HCT116 (cell line): ENCODE data around the gene COL20A1. TPM values are rescaled to one million over a fixed set of nuclear protein-coding genes. Genes with fewer than 3 reads are reported as not detected.

Experiments used
- ATAC-seq: fragments of 200-7000 bp; cut with Tn5 transposase; 2 replicates; pipeline ENCODE4 v1.9.1; 2020; ENCODE audit warnings: mild to moderate bottlenecking, moderate library complexity
- BruUV-seq: library from RNA; stranded (reverse); fragments of 400-500 nt; replicated peaks from 2 replicates; lab custom pipeline; 2021; lab: Mats Ljungman, UMichigan
- CTCF ChIA-PET: fragments of 300-600 bp; sonication (Branson Sonifier 250); formaldehyde crosslinking; loops from one replicate; lab custom pipeline; 2021; ENCODE audit warnings: antibody characterized with exemption; lab: Charles Lee
- POLR2A ChIA-PET: fragments of 300-600, 350-600 bp; sonication (Branson Sonifier 250); formaldehyde crosslinking; loops from one replicate; lab custom pipeline; 2021; ENCODE audit warnings: antibody characterized with exemption; lab: Charles Lee
- RAD21 ChIA-PET, 2 experiments: fragments of 300-600 bp; sonication (Branson Sonifier 250); formaldehyde crosslinking; loops; one replicate each; lab custom pipeline; 2023; ENCODE audit warnings: low total read pairs in 2 of 2; ENCODE audit not compliant: uncharacterized antibody in 2 of 2, unreplicated experiment in 2 of 2, low non-redundant PET in 1 of 2; lab: Charles Lee
- DNase-seq: peaks from one replicate; pipeline ENCODE4 v3.0.0-alpha.2; 2010; ENCODE audit warnings: low read depth, low spot score
- H2AFZ ChIP-seq: fragments of 200-600 bp; shearing (Covaris generic), sonication (generic); 2 replicates; pipeline ENCODE4 v1.6.1; 2017; ENCODE audit warnings: low read depth, mixed run types, mixed read lengths, antibody characterized with exemption, low read length; ENCODE audit not compliant: poor library complexity, severe bottlenecking
- H3K27ac ChIP-seq: 2 replicates; pipeline ENCODE4 v1.5.1; 2012; ENCODE audit warnings: low read depth, low read length
- H3K27me3 ChIP-seq: fragments of 200-600 bp; sonication (generic); 2 replicates; pipeline ENCODE4 v1.6.1; 2016; ENCODE audit warnings: mixed run types, low read length, mixed read lengths; ENCODE audit not compliant: insufficient read depth
- H3K36me3 ChIP-seq, 2 experiments: fragments of 200-500 bp in 1 of 2; fragments of 200-600 bp in 1 of 2; sonication (Bioruptor generic) in 1 of 2; sonication (generic) in 1 of 2; 2 replicates each; pipeline versions ENCODE4 v1.5.1 to v1.6.1; 2014 to 2016; ENCODE audit warnings: low read length in 2 of 2, inconsistent platforms in 1 of 2, mixed read lengths in 1 of 2, mixed run types in 1 of 2; ENCODE audit not compliant: insufficient read depth in 2 of 2, control insufficient read depth in 1 of 2
- H3K4me1 ChIP-seq, 2 experiments: fragments of 200-600 bp in 1 of 2; sonication (generic) in 1 of 2; 2 replicates each; pipeline versions ENCODE4 v1.5.1 to v1.6.1; 2012 to 2017; ENCODE audit warnings: low read length in 2 of 2, inconsistent platforms in 1 of 2, mild to moderate bottlenecking in 1 of 2, mixed read lengths in 1 of 2, mixed run types in 1 of 2, moderate library complexity in 1 of 2; ENCODE audit not compliant: insufficient read depth in 2 of 2, control insufficient read depth in 1 of 2
- H3K4me2 ChIP-seq: fragments of 200-600 bp; sonication (generic); 2 replicates; pipeline ENCODE4 v1.6.1; 2017; ENCODE audit warnings: mixed run types, low read length, mixed read lengths
- H3K4me3 ChIP-seq, 2 experiments: fragments of 200-600 bp in 1 of 2; sonication (generic) in 1 of 2; replicated peaks in 1 of 2; 2 replicates each; pipeline ENCODE4 v1.5.1; 2011 to 2016; ENCODE audit warnings: low read length in 2 of 2, control low read depth in 1 of 2, low read depth in 1 of 2, mild to moderate bottlenecking in 1 of 2, mixed read lengths in 1 of 2, mixed run types in 1 of 2
- H3K79me2 ChIP-seq: fragments of 200-600 bp; sonication (generic); 2 replicates; pipeline ENCODE4 v1.6.1; 2017; ENCODE audit warnings: mild to moderate bottlenecking, mixed run types, low read length, moderate library complexity, mixed read lengths; ENCODE audit not compliant: insufficient read depth
- H3K9ac ChIP-seq: fragments of 200-600 bp; sonication (generic); 2 replicates; pipeline ENCODE4 v1.6.1; 2016; ENCODE audit warnings: low read length, mixed read lengths
- H3K9me2 ChIP-seq: fragments of 200-600 bp; sonication (generic), shearing (Covaris generic); 2 replicates; pipeline ENCODE4 v1.6.1; 2017; ENCODE audit warnings: mixed run types, mild to moderate bottlenecking, moderate library complexity; ENCODE audit not compliant: insufficient read depth
- H3K9me3 ChIP-seq, 2 experiments: fragments of 200-500 bp in 1 of 2; fragments of 200-600 bp in 1 of 2; sonication (Bioruptor generic) in 1 of 2; sonication (generic) in 1 of 2; 2 replicates each; pipeline ENCODE4 v1.6.1; 2014 to 2017; ENCODE audit warnings: low read length in 2 of 2, mixed read lengths in 2 of 2, inconsistent platforms in 1 of 2, low read depth in 1 of 2, mild to moderate bottlenecking in 1 of 2, mixed run types in 1 of 2, moderate library complexity in 1 of 2; ENCODE audit not compliant: control insufficient read depth in 1 of 2, insufficient read depth in 1 of 2
- H4K20me1 ChIP-seq: fragments of 200-600 bp; sonication (generic), shearing (Covaris generic); 2 replicates; pipeline ENCODE4 v1.6.1; 2017; ENCODE audit warnings: mixed run types, mild to moderate bottlenecking, moderate library complexity; ENCODE audit not compliant: insufficient read depth
- ATF3 ChIP-seq: IDR thresholded peaks from 2 replicates; pipeline ENCODE4 v1.6.1; 2012
- CBX3 ChIP-seq: IDR thresholded peaks from 2 replicates; pipeline ENCODE4 v1.6.1; 2012; ENCODE audit warnings: low read depth
- CEBPB ChIP-seq: IDR thresholded peaks from 2 replicates; pipeline ENCODE4 v1.6.1; 2012; ENCODE audit warnings: low read depth
- CTCF ChIP-seq, 3 experiments: fragments of 200-600 bp in 1 of 3; sonication (generic) in 1 of 3; IDR thresholded peaks in 2 of 3; conservative IDR thresholded peaks in 1 of 3; 2 replicates each; pipeline ENCODE4 v1.5.1; 2012 to 2017; ENCODE audit warnings: low read depth in 2 of 3, low read length in 2 of 3, antibody characterized with exemption in 1 of 3, borderline replicate concordance in 1 of 3, control low read depth in 1 of 3, mild to moderate bottlenecking in 1 of 3, mixed read lengths in 1 of 3, mixed run types in 1 of 3, moderate library complexity in 1 of 3; ENCODE audit not compliant: insufficient read depth in 1 of 3
- EGR1 ChIP-seq: IDR thresholded peaks from 2 replicates; pipeline ENCODE4 v1.6.1; 2012; ENCODE audit warnings: low read depth
- ELF1 ChIP-seq: IDR thresholded peaks from 2 replicates; pipeline ENCODE4 v1.6.1; 2012; ENCODE audit warnings: low read depth, borderline replicate concordance
- EZH2 ChIP-seq: fragments of 200-600 bp; sonication (generic); IDR thresholded peaks from 2 replicates; pipeline ENCODE4 v1.6.1; 2017; ENCODE audit warnings: antibody characterized with exemption, mixed run types
- EZH2phosphoT487 ChIP-seq: fragments of 200-600 bp; IDR thresholded peaks from 2 replicates; pipeline ENCODE4 v1.6.1; 2018; ENCODE audit warnings: antibody characterized with exemption, borderline replicate concordance
- FOSL1 ChIP-seq: IDR thresholded peaks from 2 replicates; pipeline ENCODE4 v1.6.1; 2012; ENCODE audit warnings: low read depth
- JUND ChIP-seq: IDR thresholded peaks from 2 replicates; pipeline ENCODE4 v1.6.1; 2012
- MAX ChIP-seq: IDR thresholded peaks from 2 replicates; pipeline ENCODE4 v1.6.1; 2012
- SIN3A ChIP-seq: IDR thresholded peaks from 2 replicates; pipeline ENCODE4 v1.6.1; 2012; ENCODE audit warnings: low read depth
- SP1 ChIP-seq: IDR thresholded peaks from 2 replicates; pipeline ENCODE4 v1.6.1; 2012; ENCODE audit warnings: low read depth
- YY1 ChIP-seq: IDR thresholded peaks from 2 replicates; pipeline ENCODE4 v1.6.1; 2011; ENCODE audit warnings: low read length, low read depth, moderate library complexity, mild to moderate bottlenecking; ENCODE audit not compliant: insufficient replicate concordance; ENCODE audit errors: extremely low read depth
- ZFX ChIP-seq: fragments of 450-650 bp; IDR thresholded peaks from 2 replicates; pipeline ENCODE4 v1.6.1; 2017
- ZNF274 ChIP-seq: fragments of 200-500 bp; sonication (Bioruptor generic); IDR thresholded peaks from 2 replicates; pipeline ENCODE4 v1.6.1; 2014; ENCODE audit warnings: mild to moderate bottlenecking, low read depth, low read length, inconsistent platforms
- intact Hi-C: fragments of 100-400 bp; cut with micrococcal nuclease; formaldehyde crosslinking; loops from 2 replicates; pipeline ENCODE4 v1.10.0; 2022
- total RNA-seq: library from RNA; stranded (reverse); gene quantifications from one replicate; pipeline ENCODE4 v1.2.1, GENCODE V29; 2021; ENCODE audit not compliant: unreplicated experiment

Gene COL20A1
- total RNA-seq, 1 experiment from 2014 or later, result 0.34 TPM

- TF ChIP-seq MAX (no peak), ZNF274 (no peak), ZFX (no peak), FOSL1 (no peak), SP1 (no peak), ATF3 (no peak), CTCF (IDR thresholded peaks at IDR 0.05 in 2 of 3, conservative IDR thresholded peaks at IDR 0.05 in 1 of 3; ENCODE audit: borderline replicate concordance in 1 of 3, insufficient read depth in 1 of 3, low read depth in 2 of 3, low read length in 2 of 3) (no peak), EZH2 (no peak), ELF1 (no peak), YY1 (no peak), EGR1 (no peak), JUND (no peak), CBX3 (no peak), SIN3A (no peak), CEBPB (no peak), EZH2phosphoT487 (no peak)
- no peak overlapping the region for H3K4me2 ChIP-seq
- ChIA-PET POLR2A (no interaction called here), RAD21 (no interaction called here), CTCF (no interaction called here)
- no peaks in the 10 kb centered on the region for H3K4me1 ChIP-seq
- intact Hi-C loops, result no loop called here
- H3K4me3 ChIP-seq, result no peak overlapping the region
- BruUV-seq, result no TSS peak
- H3K27me3 ChIP-seq, result no peaks in the 10 kb centered on the region
- no peak overlapping the region for H2AFZ ChIP-seq
- no peaks in the 10 kb centered on the region for H3K36me3 ChIP-seq
- ATAC-seq (no peak), DNase-seq (no peak)
- H3K9me2 ChIP-seq, result no peaks in the 10 kb centered on the region
- no peak overlapping the region for H3K9ac ChIP-seq
- H3K9me3 ChIP-seq, result no peaks in the 10 kb centered on the region
- H3K79me2 ChIP-seq, result no peaks in the 10 kb centered on the region
- H4K20me1 ChIP-seq, result no peaks in the 10 kb centered on the region
- H3K27ac ChIP-seq, result no peak overlapping the region
Observed at GRCh38 chr20:63320616-63321147, 27.7 kb downstream of the COL20A1 start.
